Measurements from ENCODE around the gene RUFY4. TPM values are rescaled to one million over a fixed set of nuclear protein-coding genes. Genes with fewer than 3 reads are reported as not detected.
"Not testable (repeated sequence)": the region's sequence is repeated elsewhere in the genome, so short reads cannot be mapped to it uniquely, and the experiment has no call there.

The RUFY4 gene
- total and polyA plus RNA-seq, 2 of the 13 experiments (the other 11 are each of a cell fraction or from before 2014, with no cell fraction given): not detected

- no TSS peak for BruUV-seq (replicated peaks)
- Histone ChIP-seq H3K79me2 (ENCODE audit: insufficient read depth, low read length) (no peaks in the 10 kb centered on the region), H3K36me3 (replicated peaks in 1 of 2; ENCODE audit: control insufficient read depth in 1 of 2, insufficient read depth in 2 of 2, low read length in 2 of 2) (no peaks in the 10 kb centered on the region), H2AFZ (ENCODE audit: low read length) (no peak overlapping the region), H3K27ac (ENCODE audit: extremely low read length, insufficient read depth, low read length) (no peak overlapping the region), H3K9ac (ENCODE audit: insufficient read depth, low read depth, low read length) (no peak overlapping the region), H4K20me1 (ENCODE audit: insufficient read depth, low read length) (no peaks in the 10 kb centered on the region), H3K27me3 (ENCODE audit: control insufficient read depth in 1 of 2, insufficient read depth in 2 of 2, low read length in 2 of 2) (peaks cover 0 to 6% of the 10 kb centered on the region in 2 experiments; a peak in 1 of 5 replicates), H3K4me2 (ENCODE audit: low read depth, low read length) (no peak overlapping the region), H3K4me1 (ENCODE audit: insufficient read depth, low read length) (no peaks in the 10 kb centered on the region), H3K9me3 (ENCODE audit: low read length) (no peaks in the 10 kb centered on the region), H3K4me3 (replicated peaks in 1 of 3; ENCODE audit: insufficient read depth in 1 of 3, low read depth in 2 of 3, low read length in 3 of 3) (no peak overlapping the region)
- ChIA-PET POLR2A (no interaction called here), CTCF (ENCODE audit: low intra/inter-chr PET ratio, low total read pairs) (no interaction called here)
- no peak for ATAC-seq
- no peak for FAIRE-seq
- no peak for DNase-seq (ENCODE audit: low spot score)
- WGBS (ENCODE audit: low lambda C conversion rate): 0% methylated on average over 3 of the region's 5 CpGs
- in situ Hi-C loops (cut with HindIII; ENCODE audit: extremely low pct_ligation_motif_present, low pct_unique_long_range_greater_than_20kb) (no loop called here), intact Hi-C loops (cut with micrococcal nuclease; ENCODE audit: unreplicated experiment) (no loop called here)
- TF ChIP-seq MAF1 (CRISPR knock-in tag; IDR thresholded peaks at IDR 0.05; ENCODE audit: borderline replicate concordance) (no peak), HNF1B (CRISPR knock-in tag; IDR thresholded peaks at IDR 0.05) (no peak), ZNF280B (CRISPR knock-in tag; IDR thresholded peaks at IDR 0.05; ENCODE audit: borderline replicate concordance) (0 out of 2 replicates have a peak, but pooled peaks have one; percentile 27), CSRNP1 (CRISPR knock-in tag; IDR thresholded peaks at IDR 0.05) (no peak)
Observed at GRCh38 chr2:218043701-218044109, 25.3 kb upstream of the RUFY4 start.

- H3K79me2 ChIP-seq (ENCODE audit: insufficient read depth, low read length); H3K4me1 ChIP-seq (ENCODE audit: insufficient read depth, low read length); intact Hi-C loops (cut with micrococcal nuclease; ENCODE audit: unreplicated experiment); in situ Hi-C loops (cut with HindIII; ENCODE audit: extremely low pct_ligation_motif_present, low pct_unique_long_range_greater_than_20kb); CTCF ChIA-PET (ENCODE audit: low intra/inter-chr PET ratio, low total read pairs); H3K4me2 ChIP-seq (ENCODE audit: low read depth, low read length); H3K27me3 ChIP-seq (ENCODE audit: control insufficient read depth in 1 of 2, insufficient read depth in 2 of 2, low read length in 2 of 2); BruUV-seq (replicated peaks); POLR2A ChIA-PET; ATAC-seq; H3K9me3 ChIP-seq (ENCODE audit: low read length); H3K9ac ChIP-seq (ENCODE audit: insufficient read depth, low read depth, low read length); H3K4me3 ChIP-seq (replicated peaks in 1 of 3; ENCODE audit: insufficient read depth in 1 of 3, low read depth in 2 of 3, low read length in 3 of 3); DNase-seq (ENCODE audit: low spot score); H3K27ac ChIP-seq (ENCODE audit: extremely low read length, insufficient read depth, low read length); H2AFZ ChIP-seq (ENCODE audit: low read length); H4K20me1 ChIP-seq (ENCODE audit: insufficient read depth, low read length); H3K36me3 ChIP-seq (replicated peaks in 1 of 2; ENCODE audit: control insufficient read depth in 1 of 2, insufficient read depth in 2 of 2, low read length in 2 of 2); FAIRE-seq: not testable (repeated sequence)
- WGBS (ENCODE audit: low lambda C conversion rate): 0% methylated on average over 1 of the region's 1 CpG
Observed at GRCh38 chr2:218044599-218044998, 24.5 kb upstream of the RUFY4 start.
